Hepatocyte (in vitro differentiated cells): ENCODE measurements around the gene DGCR2.

ENCODE experiments used
- CTCF ChIP-seq: fragments of 200-600 bp; sonication (generic); IDR thresholded peaks from 2 replicates; pipeline ENCODE4 v1.5.1; 2016; ENCODE audit warnings: antibody characterized with exemption, mild to moderate bottlenecking; ENCODE audit not compliant: poor library complexity
- EZH2 ChIP-seq: fragments of 200-600 bp; sonication (generic); IDR thresholded peaks from 2 replicates; pipeline ENCODE4 v1.6.1; 2016; ENCODE audit warnings: antibody characterized with exemption, mild to moderate bottlenecking, borderline replicate concordance
- EZH2phosphoT487 ChIP-seq: fragments of 200-600 bp; sonication (generic); IDR thresholded peaks from one replicate; pipeline ENCODE4 v1.6.1; 2018; ENCODE audit warnings: antibody characterized with exemption, mild to moderate bottlenecking, low read depth, moderate library complexity; ENCODE audit not compliant: unreplicated experiment, severe bottlenecking

GRCh38 chr22:19068784-19069271 is 53.4 kb downstream of the DGCR2 start:
- TF ChIP-seq EZH2phosphoT487 (no peak), CTCF (no peak), EZH2 (no peak)
